ENCODE data around the gene HAO1. TPM values are rescaled to one million over a fixed set of nuclear protein-coding genes. Genes with fewer than 3 reads are reported as not detected.

Gene HAO1
- total RNA-seq, 4 donors from 2014 or later: not detected

DNA sequence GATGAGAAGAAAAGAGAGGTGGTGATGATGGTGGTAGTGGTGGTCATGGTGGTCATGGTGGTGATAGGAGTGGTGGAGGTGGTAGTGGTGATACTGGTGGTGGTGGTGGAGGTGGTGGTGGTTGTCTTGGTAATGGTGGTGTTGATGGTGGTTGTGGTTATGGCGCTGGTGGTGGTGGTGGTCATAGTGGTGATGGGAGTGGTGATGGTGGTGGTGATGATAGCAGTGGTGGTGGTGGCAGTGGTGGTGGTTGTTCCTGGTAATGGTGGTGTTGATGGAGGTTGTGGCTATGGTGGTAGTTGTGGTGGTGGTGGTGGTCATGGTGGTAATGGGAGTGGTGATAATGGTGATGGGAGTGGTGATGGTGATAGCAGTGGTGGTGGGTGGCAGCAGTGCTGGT is 36.8 kb downstream of the HAO1 start:
- H3K36me3 ChIP-seq: no peaks in the 10 kb centered on the region
- no peaks in the 10 kb centered on the region for H3K4me1 ChIP-seq
- H3K27me3 ChIP-seq: no peaks in the 10 kb centered on the region

DNA sequence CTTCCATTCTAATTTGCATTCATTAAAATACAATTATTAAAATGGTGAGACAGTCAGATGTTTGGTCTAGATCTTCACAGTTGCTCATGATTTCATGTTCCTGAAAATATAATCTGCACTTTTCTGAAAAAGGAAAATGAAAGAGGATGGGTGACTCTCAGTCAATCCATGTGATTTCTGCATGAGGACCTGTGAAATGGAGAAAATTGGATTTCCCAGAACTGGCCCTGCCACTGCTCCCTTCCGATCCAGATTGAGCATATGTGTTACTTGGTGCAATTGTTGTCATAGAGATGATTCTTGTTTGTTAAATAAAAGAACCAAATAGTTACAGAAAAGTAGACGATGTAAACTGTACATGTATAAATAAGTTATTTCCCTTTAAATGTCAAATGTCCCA is 37.4 kb downstream of the HAO1 start:
- Histone ChIP-seq H3K4me1 (no peaks in the 10 kb centered on the region), H3K36me3 (no peaks in the 10 kb centered on the region), H3K27ac (no peak overlapping the region), H3K9me3 (no peaks in the 10 kb centered on the region), H3K27me3 (no peaks in the 10 kb centered on the region), H3K4me3 (no peak overlapping the region)
- TF ChIP-seq, protein P1, sequence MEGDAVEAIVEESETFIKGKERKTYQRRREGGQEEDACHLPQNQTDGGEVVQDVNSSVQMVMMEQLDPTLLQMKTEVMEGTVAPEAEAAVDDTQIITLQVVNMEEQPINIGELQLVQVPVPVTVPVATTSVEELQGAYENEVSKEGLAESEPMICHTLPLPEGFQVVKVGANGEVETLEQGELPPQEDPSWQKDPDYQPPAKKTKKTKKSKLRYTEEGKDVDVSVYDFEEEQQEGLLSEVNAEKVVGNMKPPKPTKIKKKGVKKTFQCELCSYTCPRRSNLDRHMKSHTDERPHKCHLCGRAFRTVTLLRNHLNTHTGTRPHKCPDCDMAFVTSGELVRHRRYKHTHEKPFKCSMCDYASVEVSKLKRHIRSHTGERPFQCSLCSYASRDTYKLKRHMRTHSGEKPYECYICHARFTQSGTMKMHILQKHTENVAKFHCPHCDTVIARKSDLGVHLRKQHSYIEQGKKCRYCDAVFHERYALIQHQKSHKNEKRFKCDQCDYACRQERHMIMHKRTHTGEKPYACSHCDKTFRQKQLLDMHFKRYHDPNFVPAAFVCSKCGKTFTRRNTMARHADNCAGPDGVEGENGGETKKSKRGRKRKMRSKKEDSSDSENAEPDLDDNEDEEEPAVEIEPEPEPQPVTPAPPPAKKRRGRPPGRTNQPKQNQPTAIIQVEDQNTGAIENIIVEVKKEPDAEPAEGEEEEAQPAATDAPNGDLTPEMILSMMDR (IDR thresholded peaks at IDR 0.05): no peak
- no peak for TF ChIP-seq POLR2A (IDR thresholded peaks at IDR 0.05)
- DNase-seq: no peak
- intact Hi-C loops (cut with DNase I; ENCODE audit: low total_unique reads): no loop called here

More for the DNA sequence above, 36.8 kb downstream of the HAO1 start:
- no peaks in the 10 kb centered on the region for H3K9me3 ChIP-seq
- intact Hi-C loops (cut with DNase I; ENCODE audit: low total_unique reads): no loop called here
- H3K4me3 ChIP-seq: no peak overlapping the region
- no peak overlapping the region for H3K27ac ChIP-seq
- TF ChIP-seq, protein P1 (IDR thresholded peaks at IDR 0.05): no peak
- TF ChIP-seq POLR2A (IDR thresholded peaks at IDR 0.05): no peak
- DNase-seq: no peak

DNA sequence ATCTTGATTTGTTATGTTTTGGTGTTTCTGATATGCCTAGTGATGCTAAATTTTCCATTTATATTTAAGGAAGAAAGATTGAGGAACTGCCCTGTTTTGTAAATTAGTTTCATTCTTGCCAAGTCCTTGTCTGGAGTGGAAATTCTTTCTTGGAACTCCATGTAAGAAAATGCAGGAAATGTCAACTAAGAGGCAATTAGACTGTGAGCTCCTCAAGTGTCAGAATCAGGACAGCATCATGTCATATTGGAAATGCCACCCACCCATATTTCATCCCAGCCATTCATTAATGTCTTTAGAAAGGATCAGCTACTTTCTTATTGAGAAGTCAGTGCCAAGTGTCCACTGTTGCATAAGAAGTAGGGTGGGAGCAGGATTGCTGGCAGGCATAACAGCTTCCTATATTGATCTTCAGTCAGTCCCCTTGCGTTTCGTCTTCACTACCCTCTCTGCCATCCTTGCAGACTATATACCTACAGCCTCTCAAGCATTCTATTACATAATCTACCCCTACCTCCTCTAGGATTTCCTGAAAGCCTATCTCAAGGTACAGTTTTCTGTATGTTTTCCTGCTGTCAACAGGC is 42.4 kb downstream of the HAO1 start:
- no peaks in the 10 kb centered on the region for H3K36me3 ChIP-seq
- no peak overlapping the region for H3K4me3 ChIP-seq
- no peaks in the 10 kb centered on the region for H3K4me1 ChIP-seq
- TF ChIP-seq POLR2A (IDR thresholded peaks at IDR 0.05): no peak
- TF ChIP-seq, protein P1 (IDR thresholded peaks at IDR 0.05): no peak
- no peaks in the 10 kb centered on the region for H3K27me3 ChIP-seq
- no peak for DNase-seq
- no peak overlapping the region for H3K27ac ChIP-seq
- H3K9me3 ChIP-seq: no peaks in the 10 kb centered on the region
- intact Hi-C loops (cut with DNase I; ENCODE audit: low total_unique reads): no loop called here

DNA sequence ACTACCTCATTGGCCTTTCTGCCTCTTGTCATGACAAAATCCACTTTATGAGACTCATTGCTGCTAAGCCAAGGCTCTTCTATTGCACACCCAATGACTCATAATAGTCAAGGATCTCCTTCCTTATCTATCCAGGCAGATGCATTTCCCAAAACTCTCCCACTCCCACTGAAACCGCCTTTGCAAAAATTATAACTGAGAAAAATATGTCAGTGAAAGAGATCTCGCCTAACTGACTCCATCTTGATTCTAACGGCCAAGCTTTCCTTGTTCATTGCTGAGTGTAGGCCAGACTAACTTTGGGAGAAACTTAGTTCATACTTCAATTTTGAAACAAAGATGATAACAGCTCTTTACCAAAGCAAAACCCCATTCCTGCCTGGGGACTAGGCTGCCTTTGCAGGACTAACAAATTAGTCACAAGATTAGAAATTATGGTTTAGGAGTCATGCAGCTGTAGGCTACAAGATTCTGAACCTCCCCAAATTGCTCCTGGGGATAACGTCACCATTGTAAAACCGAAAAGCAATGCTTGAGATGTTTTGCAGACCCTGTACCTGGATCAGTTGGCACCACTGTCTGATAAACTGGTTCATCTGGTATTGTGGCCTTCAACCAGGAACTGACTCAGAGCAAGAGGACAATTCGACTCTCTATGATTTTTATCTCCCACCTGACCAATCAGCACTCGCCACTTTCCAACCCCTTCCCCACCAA is 47.1 kb downstream of the HAO1 start:
- no peak for DNase-seq
- no peaks in the 10 kb centered on the region for H3K4me1 ChIP-seq
- no peak overlapping the region for H3K27ac ChIP-seq
- no peaks in the 10 kb centered on the region for H3K9me3 ChIP-seq
- no peaks in the 10 kb centered on the region for H3K27me3 ChIP-seq
- H3K36me3 ChIP-seq: no peaks in the 10 kb centered on the region
- H3K4me3 ChIP-seq: no peak overlapping the region
- TF ChIP-seq, protein P1 (IDR thresholded peaks at IDR 0.05): no peak
- TF ChIP-seq POLR2A (IDR thresholded peaks at IDR 0.05): no peak
- intact Hi-C loops (cut with DNase I; ENCODE audit: low total_unique reads): no loop called here

DNA sequence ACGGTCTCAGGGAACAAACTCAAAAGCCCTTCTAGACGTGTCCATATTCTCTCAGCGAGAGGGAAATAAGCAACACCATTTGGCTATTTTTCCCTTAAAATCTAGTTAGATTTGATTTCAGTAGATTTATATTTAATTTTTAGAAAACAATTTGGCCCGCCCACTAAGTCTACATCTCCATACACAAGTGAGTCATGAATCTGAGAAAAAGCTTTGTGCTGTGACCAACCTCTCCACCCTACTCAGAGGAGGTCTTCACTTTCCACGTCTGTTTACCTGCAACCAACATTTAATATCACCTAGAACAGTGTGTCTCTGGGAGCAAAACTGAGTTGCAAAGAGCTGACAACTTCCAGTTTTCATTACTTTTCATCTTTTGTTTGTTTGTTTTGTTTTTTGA is 48.6 kb downstream of the HAO1 start:
- H3K27ac ChIP-seq: no peak overlapping the region
- H3K4me1 ChIP-seq: no peaks in the 10 kb centered on the region
- TF ChIP-seq, protein P1 (IDR thresholded peaks at IDR 0.05): no peak
- TF ChIP-seq POLR2A (IDR thresholded peaks at IDR 0.05): no peak
- no peaks in the 10 kb centered on the region for H3K9me3 ChIP-seq
- H3K4me3 ChIP-seq: no peak overlapping the region
- H3K36me3 ChIP-seq: no peaks in the 10 kb centered on the region
- no peak for DNase-seq
- no peaks in the 10 kb centered on the region for H3K27me3 ChIP-seq
- intact Hi-C loops (cut with DNase I; ENCODE audit: low total_unique reads): no loop called here

All from uterus (tissue), 4 donors.